ENCODE measurements around the gene INTS15. TPM values are rescaled to one million over a fixed set of nuclear protein-coding genes. Genes with fewer than 3 reads are reported as not detected.

INTS15 gene
- polyA plus RNA-seq, 1 donor (not counting 4 experiments of a cell fraction or from before 2014, with no cell fraction given), result 11.9 TPM

GRCh38 chr7:6636741-6637543, 47.1 kb downstream of the INTS15 start, which contains the start of gene ZNF316:
ZNF316 (plus strand) TSS chr7:6637318; CDS start chr7:6642410, 5,092 bp downstream.
- Histone ChIP-seq H3K9me3 (ENCODE audit: control insufficient read depth, low read depth, low read length) (no peaks in the 10 kb centered on the region), H4K20me1 (ENCODE audit: control insufficient read depth, extremely low read depth, insufficient read depth, low read length) (no peaks in the 10 kb centered on the region), H3K27me3 (ENCODE audit: control insufficient read depth, extremely low read depth, insufficient read depth, low read length) (no peaks in the 10 kb centered on the region), H3K4me1 (ENCODE audit: control insufficient read depth, extremely low read depth, insufficient read depth, low read length) (peaks cover 6% of the 10 kb centered on the region), H2AFZ (ENCODE audit: control insufficient read depth, low read length) (peak within 1 kb of the TSS; percentile 43), H3K79me2 (ENCODE audit: control insufficient read depth, insufficient read depth, low read length) (peaks cover 27% of the 10 kb centered on the region), H3K9ac (ENCODE audit: control insufficient read depth, extremely low read depth, insufficient read depth, low read length) (peak within 1 kb of the TSS; percentile 72), H3K4me2 (ENCODE audit: control insufficient read depth, extremely low read depth, insufficient read depth, low read depth, low read length) (peak within 1 kb of the TSS; percentile 76), H3K9me1 (ENCODE audit: control insufficient read depth, extremely low read depth, insufficient read depth, low read length) (no peaks in the 10 kb centered on the region), H3K4me3 (ENCODE audit: control insufficient read depth in 2 of 3, extremely low read depth in 1 of 3, insufficient read depth in 2 of 3, low read depth in 1 of 3, low read length in 3 of 3) (peak within 1 kb of the TSS; percentile 62 to 85 (median 70)), H3K27ac (ENCODE audit: control insufficient read depth, insufficient read depth, low read length) (no peak within 1 kb of the TSS), H3K36me3 (ENCODE audit: control insufficient read depth in 2 of 2, extremely low read depth in 1 of 2, insufficient read depth in 2 of 2, low read length in 2 of 2) (peaks cover 5 to 14% of the 10 kb centered on the region in 2 experiments)
- dilution Hi-C loops (cut with MboI; ENCODE audit: extremely low pct_ligation_motif_present, low sequenced_read_pairs), result no loop called here
- DNase-seq (ENCODE audit: low read depth, low spot score) (no peak), FAIRE-seq (no peak)
- no peak for TF ChIP-seq EZH2 (IDR thresholded peaks at IDR 0.05; ENCODE audit: low read length)
- TF ChIP-seq CTCF (optimal IDR thresholded peaks at IDR 0.05 in 1 of 3, IDR thresholded peaks at IDR 0.05 in 1 of 3, conservative IDR thresholded peaks at IDR 0.05 in 1 of 3; ENCODE audit: extremely low read depth in 1 of 3, insufficient read depth in 2 of 3, low read length in 3 of 3), result no peak

- H2AFZ ChIP-seq (ENCODE audit: control insufficient read depth, low read length), result no peak overlapping the region
- no peak for DNase-seq (ENCODE audit: low read depth, low spot score)
- H3K9me1 ChIP-seq (ENCODE audit: control insufficient read depth, extremely low read depth, insufficient read depth, low read length), result no peaks in the 10 kb centered on the region
- no peak for FAIRE-seq
- no peak overlapping the region for H3K27ac ChIP-seq (ENCODE audit: control insufficient read depth, insufficient read depth, low read length)
- no peak for TF ChIP-seq EZH2 (IDR thresholded peaks at IDR 0.05; ENCODE audit: low read length)
- peak in 1 of 3 experiments; percentile 7 for TF ChIP-seq CTCF (optimal IDR thresholded peaks at IDR 0.05 in 1 of 3, IDR thresholded peaks at IDR 0.05 in 1 of 3, conservative IDR thresholded peaks at IDR 0.05 in 1 of 3; ENCODE audit: extremely low read depth in 1 of 3, insufficient read depth in 2 of 3, low read length in 3 of 3)
- H3K9ac ChIP-seq (ENCODE audit: control insufficient read depth, extremely low read depth, insufficient read depth, low read length), result peak overlapping the region; percentile 52
- H3K36me3 ChIP-seq (ENCODE audit: control insufficient read depth in 2 of 2, extremely low read depth in 1 of 2, insufficient read depth in 2 of 2, low read length in 2 of 2), result peaks cover 8 to 15% of the 10 kb centered on the region in 2 experiments
- no peaks in the 10 kb centered on the region for H3K27me3 ChIP-seq (ENCODE audit: control insufficient read depth, extremely low read depth, insufficient read depth, low read length)
- peak overlapping the region; percentile 62 to 85 (median 65) for H3K4me3 ChIP-seq (ENCODE audit: control insufficient read depth in 2 of 3, extremely low read depth in 1 of 3, insufficient read depth in 2 of 3, low read depth in 1 of 3, low read length in 3 of 3)
- H3K4me2 ChIP-seq (ENCODE audit: control insufficient read depth, extremely low read depth, insufficient read depth, low read depth, low read length), result peak overlapping the region; percentile 76
- dilution Hi-C loops (cut with MboI; ENCODE audit: extremely low pct_ligation_motif_present, low sequenced_read_pairs), result no loop called here
- H3K79me2 ChIP-seq (ENCODE audit: control insufficient read depth, insufficient read depth, low read length), result peaks cover 27% of the 10 kb centered on the region
- no peaks in the 10 kb centered on the region for H3K9me3 ChIP-seq (ENCODE audit: control insufficient read depth, low read depth, low read length)
- no peaks in the 10 kb centered on the region for H4K20me1 ChIP-seq (ENCODE audit: control insufficient read depth, extremely low read depth, insufficient read depth, low read length)
- peaks cover 6% of the 10 kb centered on the region for H3K4me1 ChIP-seq (ENCODE audit: control insufficient read depth, extremely low read depth, insufficient read depth, low read length)
These were observed 47.9 kb downstream of the INTS15 start for GRCh38 chr7:6637544-6638229.
